AG09319 (cell line): ENCODE measurements around the gene STXBP4.

Experiments used
- DNase-seq: peaks from one replicate; pipeline ENCODE4 v3.0.0-alpha.2; 2010; ENCODE audit warnings: low read depth; ENCODE audit errors: extremely low read depth
- CTCF ChIP-seq: IDR thresholded peaks from 2 replicates; pipeline ENCODE4 v1.5.1; 2011; ENCODE audit warnings: low read depth, mild to moderate bottlenecking, inconsistent platforms, low read length, moderate library complexity

The STXBP4 gene

GRCh38 chr17:54992797-54993639, 24.5 kb downstream of the STXBP4 start:
- no peak for DNase-seq
- peak; percentile 54 for TF ChIP-seq CTCF

DNA sequence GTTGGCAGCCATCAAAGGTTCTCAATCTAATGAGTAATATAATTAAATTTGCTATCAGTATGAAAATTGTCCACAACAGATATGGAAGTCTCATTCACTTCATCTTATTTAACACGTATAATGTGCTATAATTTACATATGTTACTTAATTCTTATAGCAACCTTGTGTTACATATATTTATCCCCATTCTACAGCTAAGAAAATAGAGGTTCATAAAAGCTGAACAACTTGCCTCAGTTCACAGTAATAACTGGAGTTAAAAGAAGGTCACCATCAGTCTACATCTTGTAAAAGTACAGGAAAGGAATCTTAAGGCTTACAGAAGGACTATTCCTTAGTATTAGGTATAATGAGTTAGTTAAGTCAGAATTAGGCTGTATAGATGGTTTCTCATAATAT, 27.9 kb downstream of the STXBP4 start:
- no peak for DNase-seq
- TF ChIP-seq CTCF: no peak

GRCh38 chr17:55002458-55002857, 33.9 kb downstream of the STXBP4 start:
- no peak for DNase-seq
- no peak for TF ChIP-seq CTCF

DNA sequence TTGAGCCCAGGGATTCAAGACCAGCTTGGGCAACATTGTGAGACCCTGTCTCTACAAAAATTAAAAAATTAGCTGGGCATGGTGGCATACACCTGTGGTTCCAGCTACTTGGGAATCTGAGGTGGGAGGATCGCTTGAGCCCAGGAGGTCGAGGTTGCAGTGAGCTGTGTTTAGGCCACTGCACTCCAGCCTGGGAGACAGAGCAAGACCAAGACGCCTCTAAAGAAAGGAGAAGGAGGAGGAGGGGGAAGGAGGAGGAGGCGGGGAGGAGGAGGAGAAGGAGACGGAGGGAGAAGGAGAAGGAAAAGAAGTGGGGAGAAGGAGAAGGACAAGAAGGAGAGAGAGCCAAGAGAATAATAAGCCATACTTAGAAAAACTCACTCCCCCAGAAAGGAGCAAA, 35.9 kb downstream of the STXBP4 start:
- TF ChIP-seq CTCF: no peak
- DNase-seq: no peak

DNA sequence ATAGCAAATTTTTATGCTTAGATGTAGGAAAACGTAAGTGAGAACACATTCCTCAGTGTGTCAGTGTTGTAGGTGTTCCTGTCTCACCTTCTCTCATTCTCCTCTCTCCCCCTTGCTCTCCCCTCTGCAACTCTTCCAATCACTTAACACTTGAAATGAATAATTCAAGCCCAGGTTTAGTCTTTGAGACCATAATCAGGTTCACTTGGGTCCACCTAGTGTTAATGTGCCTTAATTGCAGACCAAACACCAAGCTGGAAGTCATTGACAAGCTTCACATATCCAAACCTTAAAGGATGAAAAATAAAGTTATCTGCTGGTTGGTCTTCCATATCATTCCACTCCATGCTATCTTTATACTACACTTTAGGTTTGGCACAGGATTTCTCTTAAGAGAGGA, 37.0 kb downstream of the STXBP4 start:
- no peak for DNase-seq
- TF ChIP-seq CTCF: no peak; the same call in none of the 2 replicates

DNA sequence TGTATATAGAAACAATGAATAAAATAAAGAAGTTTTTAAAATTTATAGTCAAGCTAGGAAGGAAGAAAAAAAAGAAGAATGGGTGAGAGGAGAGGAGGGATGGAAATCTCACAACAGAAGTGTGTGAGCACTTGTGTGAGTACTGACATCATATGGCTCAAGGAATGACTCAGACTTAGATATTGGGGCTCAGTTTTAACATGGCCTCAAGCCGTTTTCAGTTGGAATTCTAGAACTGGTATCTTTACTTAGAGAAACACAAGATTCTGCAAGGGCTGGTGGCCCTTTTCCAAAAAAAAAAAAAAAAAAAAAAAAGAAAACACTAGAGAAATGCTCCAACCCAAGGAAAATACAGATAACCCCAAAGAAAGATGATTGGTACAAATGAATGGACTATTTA, 55.1 kb downstream of the STXBP4 start:
- no peak for TF ChIP-seq CTCF
- DNase-seq: no peak

GRCh38 chr17:55037828-55038227, 69.3 kb downstream of the STXBP4 start:
- no peak for DNase-seq
- no peak for TF ChIP-seq CTCF
